WTC11 (cell line): Measurements from ENCODE around the gene DTL. TPM values are rescaled to one million over a fixed set of nuclear protein-coding genes. Genes with fewer than 3 reads are reported as not detected.
A peak's percentile ranks its signal among the peaks of the same experiment; 100 is the strongest.

Source experiments
- ATAC-seq: fragments of 200-7000 bp; cut with Tn5 transposase; 2 replicates; pipeline ENCODE4 v1.10.0; 2021; ENCODE audit warnings: mild to moderate bottlenecking, moderate library complexity
- CTCF ChIA-PET: fragments of 300-600 bp; sonication (Branson Sonifier 250); formaldehyde crosslinking; loops from one replicate; lab custom pipeline; 2021; ENCODE audit warnings: antibody characterized with exemption; lab: Charles Lee
- POLR2A ChIA-PET: fragments of 350-600 bp; sonication (Branson Sonifier 250); formaldehyde crosslinking; loops from one replicate; lab custom pipeline; 2021; ENCODE audit warnings: antibody characterized with exemption; lab: Charles Lee
- DNase-seq: peaks from one replicate; pipeline ENCODE4 v3.0.0; 2021; ENCODE audit warnings: low spot score
- H3K27ac Mint-ChIP-seq: 2 replicates; pipeline ENCODE4 v1.8.0; 2021; ENCODE audit warnings: mixed read lengths
- H3K27me3 Mint-ChIP-seq: 2 replicates; pipeline ENCODE4 v1.8.0; 2021; ENCODE audit warnings: low read depth, mild to moderate bottlenecking, moderate library complexity, mixed read lengths
- H3K36me3 Mint-ChIP-seq: 2 replicates; pipeline ENCODE4 v1.8.0; 2021; ENCODE audit warnings: mixed read lengths
- H3K4me1 Mint-ChIP-seq: 2 replicates; pipeline ENCODE4 v1.8.0; 2022; ENCODE audit warnings: mixed read lengths
- H3K4me3 Mint-ChIP-seq: 2 replicates; pipeline ENCODE4 v1.8.0; 2021; ENCODE audit warnings: mild to moderate bottlenecking, moderate library complexity, mixed read lengths
- H3K9me3 Mint-ChIP-seq: 2 replicates; pipeline ENCODE4 v1.8.0; 2021; ENCODE audit warnings: mixed read lengths
- ATF6 ChIP-seq: sonication (generic); formaldehyde crosslinking; IDR thresholded peaks from 2 replicates; pipeline ENCODE4 v1.8.1; 2023; ENCODE audit warnings: mild to moderate bottlenecking, missing genetic modification reagents
- FOXK1 ChIP-seq: sonication (generic); formaldehyde crosslinking; IDR thresholded peaks from 2 replicates; pipeline ENCODE4 v1.8.0; 2022; ENCODE audit warnings: mild to moderate bottlenecking, moderate library complexity, missing genetic modification reagents
- JAZF1 ChIP-seq: fragments of 250-450 bp; sonication (Bioruptor Pico); IDR thresholded peaks from 2 replicates; pipeline ENCODE4 v1.9.0; 2021; ENCODE audit warnings: moderate library complexity, mild to moderate bottlenecking, inconsistent platforms
- KAT7 ChIP-seq: sonication (generic); formaldehyde crosslinking; IDR thresholded peaks from 2 replicates; pipeline ENCODE4 v1.8.1; 2023; ENCODE audit warnings: missing genetic modification reagents, mild to moderate bottlenecking, borderline replicate concordance
- NFE2L1 ChIP-seq: sonication (generic); formaldehyde crosslinking; IDR thresholded peaks from 2 replicates; pipeline ENCODE4 v1.8.1; 2023; ENCODE audit warnings: missing genetic modification reagents
- RELA ChIP-seq: sonication (generic); formaldehyde crosslinking; IDR thresholded peaks from 2 replicates; pipeline ENCODE4 v1.8.1; 2022; ENCODE audit warnings: missing genetic modification reagents, mild to moderate bottlenecking, borderline replicate concordance
- RORB ChIP-seq: fragments of 250-450 bp; sonication (Bioruptor Pico); IDR thresholded peaks from 2 replicates; pipeline ENCODE4 v1.9.0; 2021; ENCODE audit warnings: mild to moderate bottlenecking
- SOX15 ChIP-seq: fragments of 250-450 bp; sonication (Bioruptor Pico); IDR thresholded peaks from 2 replicates; pipeline ENCODE4 v1.9.0; 2021; ENCODE audit warnings: mild to moderate bottlenecking
- TCF7 ChIP-seq: sonication (generic); formaldehyde crosslinking; IDR thresholded peaks from 2 replicates; pipeline ENCODE4 v1.8.0; 2022; ENCODE audit warnings: mild to moderate bottlenecking, low read depth, missing genetic modification reagents, moderate library complexity
- TEAD4 ChIP-seq: sonication (generic); formaldehyde crosslinking; IDR thresholded peaks from 2 replicates; pipeline ENCODE4 v1.8.0; 2022; ENCODE audit warnings: mild to moderate bottlenecking, missing genetic modification reagents
- ZNF121 ChIP-seq: sonication (generic); formaldehyde crosslinking; IDR thresholded peaks from 2 replicates; pipeline ENCODE4 v1.8.0; 2023; ENCODE audit warnings: missing genetic modification reagents
- ZNF396 ChIP-seq: fragments of 250-450 bp; sonication (Bioruptor Pico); IDR thresholded peaks from 2 replicates; pipeline ENCODE4 v1.8.0; 2021; ENCODE audit warnings: mild to moderate bottlenecking, moderate library complexity, borderline replicate concordance
- ZNF416 ChIP-seq: fragments of 250-450 bp; sonication (Bioruptor Pico); IDR thresholded peaks from 2 replicates; pipeline ENCODE4 v1.9.0; 2021; ENCODE audit warnings: mild to moderate bottlenecking, inconsistent platforms
- ZNF423 ChIP-seq: fragments of 250-450 bp; sonication (Bioruptor Pico); IDR thresholded peaks from 2 replicates; pipeline ENCODE4 v2.1.2; 2022; ENCODE audit warnings: mild to moderate bottlenecking, moderate library complexity
- total RNA-seq: library from RNA; stranded (reverse); gene quantifications from 3 replicates; pipeline ENCODE4 v1.2.3, GENCODE V29; 2021
- TF ChIP-seq, protein P1 (sequence below): fragments of 250-450 bp; sonication (Bioruptor Pico); IDR thresholded peaks from 2 replicates; pipeline ENCODE4 v1.9.0; 2021; ENCODE audit warnings: mild to moderate bottlenecking, borderline replicate concordance
- TF ChIP-seq, protein P2 (sequence below): fragments of 250-450 bp; sonication (Bioruptor Pico); IDR thresholded peaks from 2 replicates; pipeline ENCODE4 v2.1.2; 2022; ENCODE audit warnings: mild to moderate bottlenecking, moderate library complexity
- TF ChIP-seq, protein P3 (sequence below): sonication (generic); formaldehyde crosslinking; IDR thresholded peaks from 2 replicates; pipeline ENCODE4 v1.8.1; 2022; ENCODE audit warnings: low read depth, mild to moderate bottlenecking, moderate library complexity, missing genetic modification reagents, borderline replicate concordance

The DTL gene
- total RNA-seq, 1 experiment from 2014 or later, result 52.3 TPM

- peaks cover 36% of the 10 kb centered on the region for H3K4me1 Mint-ChIP-seq
- CTCF ChIA-PET, result interaction anchor here (1.1 to 2.6 kb wide), 2 partner anchors 28 to 64 kb away, joined by 4 to 8 read pairs; partner anchors contain the start of genes DTL and INTS7
- H3K27me3 Mint-ChIP-seq, result no peaks in the 10 kb centered on the region
- peak overlapping the region; percentile 58; the same call in 1 of the 2 replicates for H3K27ac Mint-ChIP-seq
- TF ChIP-seq, protein P1, sequence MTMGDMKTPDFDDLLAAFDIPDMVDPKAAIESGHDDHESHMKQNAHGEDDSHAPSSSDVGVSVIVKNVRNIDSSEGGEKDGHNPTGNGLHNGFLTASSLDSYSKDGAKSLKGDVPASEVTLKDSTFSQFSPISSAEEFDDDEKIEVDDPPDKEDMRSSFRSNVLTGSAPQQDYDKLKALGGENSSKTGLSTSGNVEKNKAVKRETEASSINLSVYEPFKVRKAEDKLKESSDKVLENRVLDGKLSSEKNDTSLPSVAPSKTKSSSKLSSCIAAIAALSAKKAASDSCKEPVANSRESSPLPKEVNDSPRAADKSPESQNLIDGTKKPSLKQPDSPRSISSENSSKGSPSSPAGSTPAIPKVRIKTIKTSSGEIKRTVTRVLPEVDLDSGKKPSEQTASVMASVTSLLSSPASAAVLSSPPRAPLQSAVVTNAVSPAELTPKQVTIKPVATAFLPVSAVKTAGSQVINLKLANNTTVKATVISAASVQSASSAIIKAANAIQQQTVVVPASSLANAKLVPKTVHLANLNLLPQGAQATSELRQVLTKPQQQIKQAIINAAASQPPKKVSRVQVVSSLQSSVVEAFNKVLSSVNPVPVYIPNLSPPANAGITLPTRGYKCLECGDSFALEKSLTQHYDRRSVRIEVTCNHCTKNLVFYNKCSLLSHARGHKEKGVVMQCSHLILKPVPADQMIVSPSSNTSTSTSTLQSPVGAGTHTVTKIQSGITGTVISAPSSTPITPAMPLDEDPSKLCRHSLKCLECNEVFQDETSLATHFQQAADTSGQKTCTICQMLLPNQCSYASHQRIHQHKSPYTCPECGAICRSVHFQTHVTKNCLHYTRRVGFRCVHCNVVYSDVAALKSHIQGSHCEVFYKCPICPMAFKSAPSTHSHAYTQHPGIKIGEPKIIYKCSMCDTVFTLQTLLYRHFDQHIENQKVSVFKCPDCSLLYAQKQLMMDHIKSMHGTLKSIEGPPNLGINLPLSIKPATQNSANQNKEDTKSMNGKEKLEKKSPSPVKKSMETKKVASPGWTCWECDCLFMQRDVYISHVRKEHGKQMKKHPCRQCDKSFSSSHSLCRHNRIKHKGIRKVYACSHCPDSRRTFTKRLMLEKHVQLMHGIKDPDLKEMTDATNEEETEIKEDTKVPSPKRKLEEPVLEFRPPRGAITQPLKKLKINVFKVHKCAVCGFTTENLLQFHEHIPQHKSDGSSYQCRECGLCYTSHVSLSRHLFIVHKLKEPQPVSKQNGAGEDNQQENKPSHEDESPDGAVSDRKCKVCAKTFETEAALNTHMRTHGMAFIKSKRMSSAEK, result no peak
- no peak for TF ChIP-seq ZNF423
- TF ChIP-seq ZNF396 (CRISPR knock-in tag), result no peak
- TF ChIP-seq, protein P2, sequence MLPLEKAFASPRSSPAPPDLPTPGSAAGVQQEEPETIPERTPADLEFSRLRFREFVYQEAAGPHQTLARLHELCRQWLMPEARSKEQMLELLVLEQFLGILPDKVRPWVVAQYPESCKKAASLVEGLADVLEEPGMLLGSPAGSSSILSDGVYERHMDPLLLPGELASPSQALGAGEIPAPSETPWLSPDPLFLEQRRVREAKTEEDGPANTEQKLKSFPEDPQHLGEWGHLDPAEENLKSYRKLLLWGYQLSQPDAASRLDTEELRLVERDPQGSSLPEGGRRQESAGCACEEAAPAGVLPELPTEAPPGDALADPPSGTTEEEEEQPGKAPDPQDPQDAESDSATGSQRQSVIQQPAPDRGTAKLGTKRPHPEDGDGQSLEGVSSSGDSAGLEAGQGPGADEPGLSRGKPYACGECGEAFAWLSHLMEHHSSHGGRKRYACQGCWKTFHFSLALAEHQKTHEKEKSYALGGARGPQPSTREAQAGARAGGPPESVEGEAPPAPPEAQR (CRISPR knock-in tag), result no peak
- TF ChIP-seq ZNF121 (CRISPR knock-in tag), result no peak
- TF ChIP-seq, protein P3, sequence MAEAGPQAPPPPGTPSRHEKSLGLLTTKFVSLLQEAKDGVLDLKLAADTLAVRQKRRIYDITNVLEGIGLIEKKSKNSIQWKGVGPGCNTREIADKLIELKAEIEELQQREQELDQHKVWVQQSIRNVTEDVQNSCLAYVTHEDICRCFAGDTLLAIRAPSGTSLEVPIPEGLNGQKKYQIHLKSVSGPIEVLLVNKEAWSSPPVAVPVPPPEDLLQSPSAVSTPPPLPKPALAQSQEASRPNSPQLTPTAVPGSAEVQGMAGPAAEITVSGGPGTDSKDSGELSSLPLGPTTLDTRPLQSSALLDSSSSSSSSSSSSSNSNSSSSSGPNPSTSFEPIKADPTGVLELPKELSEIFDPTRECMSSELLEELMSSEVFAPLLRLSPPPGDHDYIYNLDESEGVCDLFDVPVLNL (CRISPR knock-in tag), result no peak
- no peak for TF ChIP-seq TEAD4 (CRISPR knock-in tag)
- TF ChIP-seq KAT7 (CRISPR knock-in tag), result no peak
- POLR2A ChIA-PET, result no interaction called here
- no peaks in the 10 kb centered on the region for H3K9me3 Mint-ChIP-seq
- DNase-seq, result no peak
- H3K4me3 Mint-ChIP-seq, result no peak overlapping the region
- no peak for ATAC-seq
- peaks cover 38% of the 10 kb centered on the region for H3K36me3 Mint-ChIP-seq
Measured at GRCh38 chr1:212098771-212099170, 63.2 kb downstream of the DTL start.

GRCh38 chr1:212101251-212101650, 65.7 kb downstream of the DTL start:
- ChIA-PET POLR2A (interaction anchor here (1.7 kb wide), 1 partner anchor 185 kb away, joined by 5 read pairs; no protein-coding TSS in a partner anchor), CTCF (interaction anchor here (1.5 kb wide), 1 partner anchor 66 kb away, joined by 4 read pairs; no protein-coding TSS in a partner anchor)
- Mint-ChIP-seq H3K36me3 (peaks cover 32% of the 10 kb centered on the region), H3K9me3 (no peaks in the 10 kb centered on the region), H3K4me1 (peaks cover 55% of the 10 kb centered on the region), H3K27ac (no peak overlapping the region), H3K27me3 (no peaks in the 10 kb centered on the region), H3K4me3 (no peak overlapping the region)
- DNase-seq, result no peak
- TF ChIP-seq ATF6 (CRISPR knock-in tag), result no peak
- TF ChIP-seq RORB (CRISPR knock-in tag), result no peak
- TF ChIP-seq ZNF416 (CRISPR knock-in tag), result no peak
- no peak for TF ChIP-seq TCF7
- no peak for TF ChIP-seq NFE2L1 (CRISPR knock-in tag)
- no peak for TF ChIP-seq RELA (CRISPR knock-in tag)
- no peak for TF ChIP-seq ZNF121 (CRISPR knock-in tag)
- no peak for TF ChIP-seq SOX15 (CRISPR knock-in tag)
- no peak for TF ChIP-seq JAZF1
- no peak for TF ChIP-seq FOXK1 (CRISPR knock-in tag)
- no peak for ATAC-seq
